OCI-LY7 (cell line): Measurements from ENCODE around the gene SWAP70. TPM values are rescaled to one million over a fixed set of nuclear protein-coding genes. Genes with fewer than 3 reads are reported as not detected.
A peak's percentile ranks its signal among the peaks of the same experiment; 100 is the strongest.

ENCODE experiments used
- BruUV-seq: library from RNA; stranded (reverse); fragments of 400-500 nt; replicated peaks from 2 replicates; lab custom pipeline; 2021; lab: Mats Ljungman, UMichigan
- CTCF ChIA-PET: fragments of 300-600 bp; sonication (Branson Sonifier 250); formaldehyde crosslinking; loops from one replicate; lab custom pipeline; 2022; ENCODE audit warnings: antibody characterized with exemption; ENCODE audit not compliant: unreplicated experiment; lab: Charles Lee
- POLR2A ChIA-PET: fragments of 300-600 bp; sonication (Branson Sonifier 250); formaldehyde crosslinking; loops from one replicate; lab custom pipeline; 2022; ENCODE audit warnings: antibody characterized with exemption; lab: Charles Lee
- DNase-seq: peaks from one replicate; pipeline ENCODE4 v3.0.0-alpha.2; 2015; ENCODE audit warnings: low spot score
- H2AFZ ChIP-seq: fragments of 200-600 bp; sonication (generic), shearing (Covaris generic); 2 replicates; pipeline ENCODE4 v1.6.1; 2014; ENCODE audit warnings: mild to moderate bottlenecking, antibody characterized with exemption, low read length, moderate library complexity
- H3K27ac ChIP-seq: fragments of 200-600 bp; sonication (generic); 2 replicates; pipeline ENCODE4 v1.5.1; 2014; ENCODE audit warnings: mixed run types, low read depth, mild to moderate bottlenecking, moderate library complexity, low read length, inconsistent platforms; ENCODE audit not compliant: poor library complexity, severe bottlenecking
- H3K36me3 ChIP-seq: fragments of 200-600 bp; sonication (generic); 2 replicates; pipeline ENCODE4 v1.6.1; 2014; ENCODE audit warnings: mild to moderate bottlenecking, antibody characterized with exemption, low read length, moderate library complexity, mixed read lengths; ENCODE audit not compliant: insufficient read depth
- H3K4me1 ChIP-seq: fragments of 200-600 bp; sonication (generic); 2 replicates; pipeline ENCODE4 v1.5.1; 2014; ENCODE audit warnings: mild to moderate bottlenecking, low read length; ENCODE audit not compliant: insufficient read depth, poor library complexity, severe bottlenecking
- H3K4me2 ChIP-seq: fragments of 200-600 bp; sonication (generic); 2 replicates; pipeline ENCODE4 v1.6.1; 2014; ENCODE audit warnings: mild to moderate bottlenecking, low read length
- H3K4me3 ChIP-seq: fragments of 200-600 bp; sonication (generic); 2 replicates; pipeline ENCODE4 v1.5.1; 2014; ENCODE audit warnings: mild to moderate bottlenecking, low read depth, low read length; ENCODE audit not compliant: poor library complexity, severe bottlenecking
- H3K79me2 ChIP-seq: fragments of 200-600 bp; sonication (generic); 2 replicates; pipeline ENCODE4 v1.6.1; 2016; ENCODE audit warnings: low read depth, mild to moderate bottlenecking, low read length, moderate library complexity, mixed read lengths; ENCODE audit not compliant: insufficient read depth
- H3K9me2 ChIP-seq: fragments of 200-600 bp; sonication (generic); 2 replicates; pipeline ENCODE4 v1.6.1; 2016; ENCODE audit warnings: mild to moderate bottlenecking, low read length, mixed read lengths; ENCODE audit not compliant: insufficient read depth
- H3K9me3 ChIP-seq: fragments of 200-600 bp; sonication (generic); 2 replicates; pipeline ENCODE4 v1.6.1; 2014; ENCODE audit warnings: mild to moderate bottlenecking, mixed run types, low read length, mixed read lengths
- H4K20me1 ChIP-seq: fragments of 200-600 bp; sonication (generic); 2 replicates; pipeline ENCODE4 v1.6.1; 2014; ENCODE audit warnings: mild to moderate bottlenecking, antibody characterized with exemption, low read length, moderate library complexity, mixed read lengths; ENCODE audit not compliant: insufficient read depth
- CTCF ChIP-seq: fragments of 200-600 bp; sonication (generic); conservative IDR thresholded peaks from 2 replicates; pipeline ENCODE4 v1.5.1; 2014; ENCODE audit warnings: mild to moderate bottlenecking, antibody characterized with exemption, low read length, moderate library complexity, mixed read lengths
- EZH2phosphoT487 ChIP-seq: fragments of 200-600 bp; sonication (generic); IDR thresholded peaks from 2 replicates; pipeline ENCODE4 v1.6.1; 2018; ENCODE audit warnings: low read depth, borderline replicate concordance, mild to moderate bottlenecking, mixed run types, antibody characterized with exemption, low read length, moderate library complexity, mixed read lengths
- intact Hi-C: fragments of 100-400 bp; cut with micrococcal nuclease; formaldehyde crosslinking; loops from one replicate; pipeline ENCODE4 v1.10.0; 2022; ENCODE audit not compliant: unreplicated experiment
- total RNA-seq, 2 experiments: library from RNA; depleted of rRNA in 1 of 2; stranded (reverse); fragments of >200 nt in 1 of 2; shearing (Covaris generic) in 1 of 2; gene quantifications; 2 replicates each; pipeline ENCODE4 v1.2.3, GENCODE V29; 2014 to 2022

The SWAP70 gene
- total RNA-seq, 2 experiments from 2014 or later = 37.5 to 110 TPM

DNA sequence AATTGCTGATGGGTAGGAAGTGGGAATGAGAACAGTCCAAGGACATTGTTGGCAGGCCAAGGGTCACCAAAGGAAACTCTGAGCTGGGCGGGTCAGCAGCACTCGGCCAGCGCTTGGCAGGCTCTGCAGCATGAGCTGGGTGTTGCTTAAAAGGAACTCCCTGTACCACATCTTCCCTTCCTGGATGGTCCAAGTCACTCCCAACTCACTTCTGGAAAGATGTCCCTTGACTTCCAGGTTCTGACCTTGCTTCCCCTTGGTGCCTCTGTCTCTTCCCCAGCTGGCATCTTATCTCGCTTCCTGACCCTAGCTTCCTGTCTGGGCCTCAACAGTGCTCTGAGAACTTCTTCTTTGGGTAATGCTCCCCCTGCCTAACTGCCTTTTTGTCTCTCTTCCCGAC is 24.8 kb upstream of the SWAP70 start:
- Histone ChIP-seq H3K36me3 (no peaks in the 10 kb centered on the region), H3K4me3 (no peak overlapping the region), H3K4me1 (peaks cover 33% of the 10 kb centered on the region), H2AFZ (peak overlapping the region; percentile 78), H3K9me3 (peaks cover 2% of the 10 kb centered on the region; the same call in 1 of the 2 replicates), H3K9me2 (no peaks in the 10 kb centered on the region), H4K20me1 (no peaks in the 10 kb centered on the region), H3K4me2 (peak overlapping the region; percentile 40), H3K79me2 (no peaks in the 10 kb centered on the region), H3K27ac (no peak overlapping the region)
- ChIA-PET CTCF (interaction anchor here (0.9 to 1.2 kb wide), 3 partner anchors 15 to 109 kb away, joined by 3 to 5 read pairs (median 3); partner anchors contain the start of gene SWAP70), POLR2A (interaction anchor here (0.7 to 3.7 kb wide), 8 partner anchors 9 to 54 kb away, joined by 3 to 17 read pairs (median 7); no protein-coding TSS in a partner anchor)
- no peak for TF ChIP-seq EZH2phosphoT487
- no peak for TF ChIP-seq CTCF
- intact Hi-C loops = no loop called here
- no TSS peak for BruUV-seq
- DNase-seq = peak; percentile 27

DNA sequence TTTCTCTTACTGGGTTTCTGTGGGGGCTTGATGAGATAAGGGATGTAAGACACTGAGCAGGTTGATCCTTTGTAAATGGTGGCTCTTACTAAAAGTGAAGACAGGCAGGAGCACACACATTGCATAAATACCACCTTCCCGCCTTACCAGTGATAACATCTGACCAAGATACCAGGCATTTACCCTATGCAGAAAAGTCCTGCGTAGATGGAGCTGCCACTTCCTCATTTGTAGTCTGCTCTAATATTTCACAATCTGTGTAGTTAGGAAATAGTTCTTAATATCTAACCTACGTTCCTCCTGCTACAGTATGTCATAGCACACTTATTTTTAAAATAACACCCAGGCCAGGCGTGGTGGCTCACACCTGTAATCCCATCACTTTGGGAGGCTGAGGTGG is 23.9 kb upstream of the SWAP70 start:
- peak overlapping the region; percentile 40; the same call in 1 of the 2 replicates for H3K4me2 ChIP-seq
- H3K9me2 ChIP-seq = no peaks in the 10 kb centered on the region
- H3K36me3 ChIP-seq = no peaks in the 10 kb centered on the region
- ChIA-PET POLR2A (interaction anchor here (0.7 to 3.7 kb wide), 8 partner anchors 11 to 114 kb away, joined by 3 to 17 read pairs (median 4); no protein-coding TSS in a partner anchor), CTCF (interaction anchor here (0.5 to 0.9 kb wide), 2 partner anchors 16 to 79 kb away, joined by 3 read pairs; no protein-coding TSS in a partner anchor)
- H3K27ac ChIP-seq = no peak overlapping the region
- no peaks in the 10 kb centered on the region for H3K79me2 ChIP-seq
- DNase-seq = peak; percentile 41
- H3K4me3 ChIP-seq = no peak overlapping the region
- intact Hi-C loops = no loop called here
- no peaks in the 10 kb centered on the region for H4K20me1 ChIP-seq
- no peaks in the 10 kb centered on the region for H3K9me3 ChIP-seq
- peaks cover 41% of the 10 kb centered on the region for H3K4me1 ChIP-seq
- BruUV-seq = no TSS peak
- TF ChIP-seq CTCF (no peak), EZH2phosphoT487 (no peak)
- peak overlapping the region; percentile 78; the same call in 1 of the 2 replicates for H2AFZ ChIP-seq

DNA sequence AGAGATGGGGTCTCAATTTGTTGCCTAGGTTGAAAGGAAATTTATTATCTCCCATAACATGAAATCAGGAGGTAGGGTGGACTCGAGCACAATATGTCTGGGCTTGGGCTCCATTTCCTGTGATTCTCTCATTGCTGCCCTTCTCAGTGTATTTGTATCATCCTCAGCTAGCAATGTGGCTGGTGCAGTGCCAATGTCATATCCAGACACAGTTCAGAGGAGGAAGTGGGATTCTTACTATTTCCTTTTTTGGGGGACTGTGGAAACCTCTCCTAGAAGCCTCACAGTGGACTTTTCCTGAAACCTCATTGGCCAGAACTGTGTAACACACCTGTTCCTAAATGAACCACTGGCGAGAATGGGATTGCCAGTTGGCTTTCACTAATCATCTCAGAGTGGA is 21.0 kb upstream of the SWAP70 start:
- peaks cover 2% of the 10 kb centered on the region for H3K9me3 ChIP-seq
- intact Hi-C loops = no loop called here
- H2AFZ ChIP-seq = peak overlapping the region; percentile 28; the same call in 1 of the 2 replicates
- peaks cover 43% of the 10 kb centered on the region for H3K4me1 ChIP-seq
- no peaks in the 10 kb centered on the region for H3K9me2 ChIP-seq
- no peak overlapping the region for H3K27ac ChIP-seq
- ChIA-PET CTCF (interaction anchor here (1.2 kb wide), 1 partner anchor 21 kb away, joined by 8 read pairs; the partner anchor contains the start of gene SWAP70), POLR2A (interaction anchor here (0.5 to 1.8 kb wide), 11 partner anchors 10 to 803 kb away, joined by 3 to 18 read pairs (median 3); no protein-coding TSS in a partner anchor)
- H3K4me2 ChIP-seq = peak overlapping the region; percentile 43
- DNase-seq = peak; percentile 26
- TF ChIP-seq CTCF (no peak), EZH2phosphoT487 (no peak)
- H3K36me3 ChIP-seq = no peaks in the 10 kb centered on the region; the same call in 1 of the 2 replicates
- no peaks in the 10 kb centered on the region for H4K20me1 ChIP-seq
- H3K4me3 ChIP-seq = no peak overlapping the region
- no TSS peak for BruUV-seq
- H3K79me2 ChIP-seq = no peaks in the 10 kb centered on the region
